RKO (cell line): Measurements from ENCODE around the gene CCDC192.

ENCODE experiments used
- DNase-seq: peaks from one replicate; pipeline ENCODE4 v3.0.0-alpha.2; 2016; ENCODE audit warnings: low spot score

CCDC192 gene

DNA sequence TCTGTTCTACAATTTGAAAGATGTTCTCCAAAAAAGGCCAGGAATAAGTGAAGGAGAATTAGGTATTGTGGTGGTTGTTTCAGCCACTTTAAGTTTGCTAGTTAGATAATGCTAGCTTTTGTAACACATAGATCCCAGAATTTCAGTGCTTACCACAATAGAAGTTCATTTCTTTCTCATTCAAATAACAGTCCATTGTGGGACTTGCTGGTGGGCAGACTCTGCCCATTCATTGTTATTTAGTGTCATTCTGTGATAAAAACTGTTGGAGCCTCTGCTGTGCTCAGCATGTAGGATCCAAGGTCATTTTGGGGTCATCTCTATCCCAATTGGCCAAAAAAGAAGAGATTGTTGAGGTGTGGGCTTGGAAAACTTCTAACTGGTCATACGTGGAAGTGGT lies 106.8 kb downstream of the CCDC192 start:
- no peak for DNase-seq

DNA sequence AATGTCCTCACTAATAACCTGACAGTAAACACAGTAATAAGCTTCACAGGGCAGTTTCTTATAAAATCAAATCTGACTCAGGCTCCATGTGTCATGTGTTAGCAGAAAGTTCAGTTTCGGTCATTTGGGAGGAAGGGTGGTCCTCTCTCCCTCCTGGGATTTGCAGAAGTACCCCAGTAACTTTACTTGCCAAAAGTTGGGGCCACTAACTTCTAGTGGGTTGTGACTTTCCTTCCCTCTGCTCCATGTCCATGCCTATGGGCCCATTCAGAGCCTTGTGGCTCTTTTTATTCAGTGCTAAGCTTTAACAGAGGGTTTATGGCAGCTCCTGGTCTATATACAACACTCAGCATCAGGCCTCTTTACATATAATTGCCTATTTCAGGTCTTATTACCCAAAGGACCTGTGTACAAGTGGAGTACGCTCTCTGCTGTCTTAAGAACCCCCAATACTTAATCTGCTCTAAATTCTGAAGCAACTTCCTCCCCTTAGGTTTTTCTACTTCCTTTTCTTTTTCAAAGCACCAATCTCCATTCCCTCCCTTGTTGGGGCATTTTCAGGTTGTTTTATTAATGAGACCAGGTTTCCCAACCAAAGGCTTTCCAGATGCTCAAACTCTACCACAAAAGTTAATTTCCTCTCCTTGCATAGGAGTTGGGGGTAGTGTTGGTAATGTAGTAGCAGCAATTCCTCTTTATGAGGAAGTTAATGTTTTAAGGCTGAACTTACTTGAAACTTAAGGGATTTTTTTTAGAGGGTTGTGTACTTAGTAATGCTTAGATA lies 107.7 kb downstream of the CCDC192 start:
- DNase-seq = no peak

DNA sequence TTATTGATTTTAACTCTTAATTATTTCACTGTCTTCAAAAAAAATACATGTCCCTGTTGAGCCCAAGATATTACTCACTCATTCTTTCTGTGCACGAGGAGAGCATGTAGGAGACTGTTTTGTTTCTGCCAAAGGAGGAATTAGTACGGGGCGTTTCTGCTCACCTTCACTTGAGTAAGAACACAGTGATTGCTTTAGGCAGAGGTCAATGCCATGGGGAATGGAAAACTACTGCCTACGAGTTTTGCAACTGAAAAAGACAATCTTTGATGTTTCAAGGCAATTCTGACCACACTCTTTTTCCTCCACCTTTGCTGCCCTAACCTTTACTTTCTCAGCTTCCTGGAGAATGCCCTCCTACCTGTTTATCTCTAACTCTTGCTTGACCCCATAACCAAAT lies 109.4 kb downstream of the CCDC192 start:
- no peak for DNase-seq

DNA sequence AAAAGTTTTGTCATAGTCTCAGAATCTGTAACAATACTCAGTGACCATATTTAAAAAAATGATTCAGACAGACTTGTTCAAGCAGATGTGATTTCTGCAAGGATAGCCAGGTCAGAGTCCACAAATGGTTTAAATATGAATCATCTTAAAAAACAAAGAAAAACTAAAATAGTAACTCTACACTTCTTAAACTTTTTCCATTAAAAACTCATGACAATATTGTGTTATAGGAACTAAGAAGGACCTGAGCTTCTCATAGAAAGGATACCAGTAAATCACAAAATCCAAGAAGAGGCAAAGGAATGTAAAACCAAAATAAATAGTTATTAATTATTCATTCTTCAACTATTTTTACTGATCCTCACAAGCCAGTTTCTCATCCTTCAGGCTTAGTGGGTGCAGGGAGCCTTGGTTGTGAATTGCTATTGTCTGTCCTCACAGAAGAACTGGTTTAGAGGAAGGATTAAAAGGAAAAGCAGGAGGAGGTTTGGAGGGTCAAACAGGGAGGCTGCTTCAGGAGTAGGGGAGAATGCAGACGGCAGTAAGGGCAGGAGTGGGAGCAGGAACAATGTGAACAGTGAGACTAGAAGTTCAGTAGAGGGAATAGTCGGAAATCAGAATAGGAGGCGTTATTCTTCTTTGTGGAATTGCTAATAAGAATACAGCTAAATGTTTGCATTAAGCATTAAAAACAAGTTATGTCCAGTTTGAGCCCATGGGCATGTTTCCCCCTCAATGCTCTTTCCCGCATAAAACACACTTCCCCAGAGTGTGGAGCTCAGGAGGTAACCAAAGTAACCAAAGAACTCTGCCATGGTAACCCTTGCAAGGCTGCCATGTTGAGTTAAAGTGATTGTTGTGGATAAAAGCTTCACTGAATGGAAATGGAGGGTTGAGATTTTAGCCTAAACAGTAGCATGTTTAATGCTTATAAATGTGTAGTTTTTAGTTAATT lies 110.7 kb downstream of the CCDC192 start:
- DNase-seq = peak; percentile 35

DNA sequence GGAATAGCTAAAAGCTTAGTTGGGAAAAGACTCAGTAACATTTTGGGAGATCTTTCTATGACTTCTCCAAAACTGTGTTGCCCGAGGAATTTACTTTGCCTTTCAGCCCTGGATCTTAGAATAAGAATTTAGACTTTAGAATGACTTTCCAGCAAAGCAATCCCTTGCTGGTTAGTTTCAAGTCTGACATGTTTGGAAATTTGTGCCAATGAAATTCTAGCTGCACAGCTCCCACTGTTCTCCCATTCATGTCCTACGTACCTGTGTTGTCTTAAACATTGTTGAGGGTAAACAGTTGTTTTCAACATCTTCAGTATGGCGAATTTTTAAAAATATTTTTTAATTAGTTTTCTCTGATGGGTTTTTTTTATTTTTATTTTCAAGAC lies 111.4 kb downstream of the CCDC192 start:
- DNase-seq = no peak

DNA sequence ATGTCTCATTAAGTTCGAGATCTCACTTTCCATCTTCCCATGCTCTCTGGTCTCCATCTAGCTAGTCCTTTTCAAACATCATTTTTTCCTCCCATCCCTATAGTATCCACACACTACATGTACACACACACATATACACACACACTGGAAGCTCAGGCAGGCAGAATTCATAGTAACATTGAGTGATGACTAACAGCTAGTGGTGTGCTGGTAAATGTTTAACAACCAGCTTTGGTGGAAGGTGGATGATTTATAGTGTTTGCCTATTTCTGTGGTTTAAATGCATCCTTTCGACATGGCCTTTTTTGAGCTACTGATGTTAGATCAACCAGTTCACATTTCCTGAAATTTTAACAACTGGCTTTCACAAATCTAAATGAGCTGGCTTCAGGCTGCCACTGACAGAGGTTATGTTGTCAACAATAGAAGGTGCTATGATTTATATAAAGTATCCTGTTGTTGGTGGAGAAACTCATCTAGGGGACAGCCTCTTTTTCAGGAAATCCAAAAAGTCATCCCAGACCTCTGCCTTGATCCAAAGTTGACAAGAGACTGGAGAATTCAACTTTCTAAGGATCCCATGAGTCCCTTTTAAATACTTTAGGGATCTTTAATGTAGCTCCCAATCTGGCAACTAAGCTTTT lies 117.8 kb downstream of the CCDC192 start:
- no peak for DNase-seq

DNA sequence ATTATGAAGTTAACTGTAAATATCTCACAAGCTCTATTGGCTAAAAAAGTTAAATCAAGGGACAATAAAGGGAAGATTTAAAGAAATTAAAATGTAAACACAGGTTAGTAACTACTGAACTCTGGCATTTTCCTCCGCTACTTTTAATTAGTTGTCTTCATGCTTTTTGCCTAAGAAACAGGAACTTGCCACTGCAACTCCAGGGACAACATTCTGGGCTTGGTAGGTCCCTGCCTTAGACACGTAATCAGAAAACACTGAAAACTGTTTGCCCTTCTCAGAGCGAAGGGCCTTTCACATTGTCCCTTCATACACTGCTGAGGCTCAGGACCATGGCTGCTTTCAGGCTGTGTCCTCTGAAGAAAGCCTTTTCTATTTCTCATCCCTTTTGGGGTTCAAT lies 118.7 kb downstream of the CCDC192 start:
- DNase-seq = no peak

DNA sequence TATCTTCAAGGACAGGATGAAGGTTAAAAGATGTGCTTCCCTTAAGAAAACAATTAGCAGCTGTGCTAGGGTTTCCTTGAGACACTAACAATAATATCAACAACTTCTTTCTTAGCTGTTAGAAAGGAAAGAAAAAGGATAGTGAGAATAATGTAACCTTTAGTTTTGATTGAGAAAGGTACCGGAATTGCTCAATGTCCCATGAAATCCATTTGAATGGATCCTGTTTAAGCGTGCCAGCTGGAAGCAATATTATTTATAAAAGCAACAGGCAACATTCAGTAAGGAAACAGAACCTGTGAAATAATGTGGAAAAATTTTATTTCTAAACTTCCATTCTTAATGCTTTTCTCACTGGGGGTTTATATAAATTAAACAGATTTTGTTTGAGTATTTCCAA lies 120.9 kb downstream of the CCDC192 start:
- no peak for DNase-seq

DNA sequence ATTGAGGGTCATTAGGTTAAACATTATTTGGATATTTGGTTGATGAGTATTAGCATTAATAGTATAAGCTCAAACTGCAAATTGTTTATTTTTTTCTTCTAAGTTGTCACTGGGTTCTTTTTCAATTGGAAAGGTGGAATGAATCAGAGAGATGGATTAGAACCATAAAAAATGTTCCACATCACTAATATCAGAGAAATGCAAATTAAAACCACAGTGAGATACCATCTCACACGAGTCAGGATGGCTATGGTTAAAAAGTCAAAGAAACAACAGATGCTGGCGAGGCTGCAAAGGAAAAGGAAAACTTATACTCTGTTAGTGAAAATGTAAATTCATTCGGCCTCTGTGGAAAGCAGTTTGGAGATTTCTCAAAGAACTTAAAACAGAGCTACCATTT lies 122.8 kb downstream of the CCDC192 start:
- DNase-seq = no peak

DNA sequence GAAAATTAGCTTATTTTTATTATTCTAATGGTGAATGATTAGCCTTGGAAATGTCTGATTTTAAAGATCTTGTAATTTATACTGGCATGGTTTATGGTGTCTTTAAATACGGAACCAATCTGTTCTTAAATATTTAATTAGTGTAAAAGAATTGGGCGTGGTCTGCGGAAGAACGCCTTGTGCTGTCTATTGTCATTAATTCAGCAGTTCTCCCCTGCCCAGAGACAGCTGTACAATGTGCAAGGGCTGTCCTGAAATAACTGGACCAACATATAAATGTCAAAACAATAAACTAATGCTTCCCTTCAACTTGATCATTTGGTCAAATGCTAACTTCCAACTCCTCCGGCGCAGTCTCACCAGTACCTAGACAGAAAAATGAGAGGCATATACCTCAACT lies 124.3 kb downstream of the CCDC192 start:
- DNase-seq = no peak

DNA sequence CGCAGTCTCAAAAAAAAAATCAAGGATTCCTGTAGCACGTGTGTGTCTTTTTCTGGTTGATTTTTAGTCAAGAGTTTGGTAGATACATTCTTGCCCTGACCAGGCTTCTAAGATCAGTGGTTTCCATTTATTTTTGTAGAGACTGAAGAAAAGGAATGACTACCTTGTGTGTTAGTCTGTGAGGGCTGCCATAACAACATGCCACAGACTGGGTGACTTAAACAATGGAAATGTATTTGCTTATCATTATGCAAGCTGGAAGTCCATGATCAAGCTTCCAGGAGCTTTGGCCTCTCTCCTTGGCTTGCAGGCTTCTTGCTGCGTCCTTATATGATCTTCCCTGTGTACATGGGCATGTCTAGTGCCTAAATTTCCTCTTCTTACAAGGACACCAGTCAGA lies 127.0 kb downstream of the CCDC192 start:
- no peak for DNase-seq

DNA sequence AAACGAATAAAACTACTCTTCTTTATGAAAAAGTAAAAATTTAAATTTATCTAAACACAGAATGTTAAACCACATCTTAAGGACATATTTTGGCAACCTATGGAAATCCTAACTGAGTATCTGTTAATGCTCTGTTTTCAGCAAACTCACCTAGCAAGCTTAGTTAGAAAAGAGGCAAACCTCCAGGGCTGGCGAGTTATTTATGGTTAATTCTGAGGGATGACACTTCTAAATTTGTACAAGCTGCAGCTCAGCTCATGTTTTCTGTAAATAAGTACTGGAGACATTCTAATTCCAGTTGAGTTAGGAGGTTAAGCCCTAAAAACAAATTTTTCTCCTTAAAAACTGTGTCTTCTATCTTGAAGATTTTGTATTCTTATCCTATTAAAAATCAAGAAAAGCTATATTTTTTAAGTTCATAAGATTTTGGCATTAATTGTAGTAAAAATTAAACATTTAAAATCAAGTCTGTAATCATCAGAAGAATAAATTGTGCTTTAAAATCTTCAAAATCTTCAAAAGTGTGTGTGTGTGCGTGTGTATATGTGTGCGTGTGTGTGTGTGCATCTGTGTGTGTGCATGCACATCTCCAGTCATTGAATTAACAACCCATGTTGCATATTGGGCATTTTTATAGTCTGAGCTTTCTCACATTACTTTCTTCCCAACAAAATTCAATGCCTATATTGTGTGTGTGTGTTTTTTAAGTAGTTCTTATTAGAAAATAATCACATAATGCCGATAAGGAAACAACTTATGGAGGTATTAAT lies 127.8 kb downstream of the CCDC192 start:
- DNase-seq = no peak

DNA sequence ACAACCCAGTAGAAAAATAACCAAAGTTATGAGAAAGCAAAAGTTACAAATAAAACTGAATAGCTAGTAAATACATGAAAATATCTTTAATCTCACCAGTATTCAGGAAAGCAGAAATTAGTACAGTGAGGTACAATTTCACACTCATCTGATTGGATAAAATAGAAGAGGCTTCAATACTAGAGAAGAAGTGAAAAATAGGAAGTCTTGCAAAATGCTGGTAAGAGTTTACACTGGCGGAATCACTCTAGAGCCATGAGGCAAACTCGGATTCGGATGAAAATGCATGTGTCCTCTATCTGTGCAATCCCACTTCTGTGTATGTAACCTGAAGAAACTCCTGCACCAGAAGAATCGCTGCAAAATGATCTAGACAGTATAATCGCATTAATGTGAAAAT lies 128.9 kb downstream of the CCDC192 start:
- no peak for DNase-seq

DNA sequence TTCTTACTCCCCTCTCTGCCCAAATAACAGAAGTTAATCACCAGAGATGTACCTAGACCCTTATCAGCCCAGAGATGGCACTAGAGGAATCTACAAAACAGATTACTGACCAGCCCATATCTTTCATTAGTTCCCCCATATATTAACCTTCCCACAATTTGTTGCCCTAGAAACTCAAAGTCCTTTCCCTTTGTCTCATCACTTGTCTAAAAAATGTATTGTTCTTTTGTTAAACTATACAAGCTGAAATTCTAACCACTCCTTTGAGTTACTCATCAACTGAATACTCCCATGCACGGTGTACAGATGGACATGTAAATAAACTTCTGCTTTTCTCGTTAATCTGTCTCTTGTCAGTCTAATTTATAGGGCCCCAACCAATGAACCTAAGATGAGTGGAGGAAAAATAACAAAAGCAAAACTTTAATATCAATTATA lies 130.9 kb downstream of the CCDC192 start:
- DNase-seq = no peak

DNA sequence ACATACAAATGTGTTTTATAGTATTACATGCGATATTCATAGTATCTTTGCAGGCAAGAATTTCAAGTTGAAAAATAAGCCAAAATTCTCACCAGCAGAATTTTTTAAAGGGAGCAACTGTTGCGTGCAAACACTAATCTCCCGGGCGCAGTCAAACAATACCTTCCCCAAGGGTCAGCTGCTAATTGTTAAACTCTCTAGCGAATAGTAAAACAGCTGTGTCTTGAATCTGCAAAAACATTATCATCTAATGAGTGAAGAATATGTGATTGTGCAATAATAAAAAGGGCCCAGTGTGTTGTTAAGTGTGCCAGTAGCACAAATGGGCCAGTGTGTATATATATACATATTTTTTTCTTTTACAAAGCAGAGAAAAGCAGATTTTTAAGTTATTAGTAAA lies 131.4 kb downstream of the CCDC192 start:
- no peak for DNase-seq

DNA sequence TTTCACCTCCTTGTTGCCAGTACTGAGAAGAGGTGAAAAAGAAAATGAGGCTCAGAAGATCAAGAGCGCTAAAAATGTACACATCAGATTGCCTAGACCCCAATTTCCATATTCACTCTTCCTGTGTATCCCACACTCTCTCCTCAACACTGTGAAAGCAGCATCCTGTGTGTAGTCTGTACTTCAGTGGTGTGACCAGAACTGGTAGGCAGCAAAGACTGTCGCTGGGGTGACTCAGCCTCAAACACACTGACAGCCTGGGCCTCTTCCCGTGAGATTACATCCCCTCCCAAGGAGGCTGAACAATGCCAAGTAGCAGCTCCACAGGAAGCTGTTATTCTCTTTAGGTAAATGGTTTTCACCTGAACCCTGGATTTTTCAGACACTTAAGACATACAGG lies 135.5 kb downstream of the CCDC192 start:
- peak; percentile 48 for DNase-seq

DNA sequence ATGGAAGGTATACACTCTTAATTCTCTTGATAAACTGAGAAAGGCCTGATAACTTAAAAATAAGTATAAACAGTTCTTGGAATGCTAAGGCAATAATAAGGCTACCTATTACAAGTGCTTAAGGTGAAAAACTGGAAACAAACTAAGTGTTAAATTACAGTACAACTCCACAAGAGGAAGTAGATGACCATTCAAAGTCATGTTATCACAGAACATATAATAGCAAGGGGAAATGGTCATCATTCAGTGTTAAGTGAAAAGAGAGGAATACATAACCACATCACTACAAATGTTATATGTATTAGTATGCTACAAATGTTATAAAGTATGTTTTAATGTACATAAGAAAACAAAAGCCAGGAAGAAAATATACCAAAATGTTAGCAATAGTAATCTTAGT lies 135.9 kb downstream of the CCDC192 start:
- no peak for DNase-seq

DNA sequence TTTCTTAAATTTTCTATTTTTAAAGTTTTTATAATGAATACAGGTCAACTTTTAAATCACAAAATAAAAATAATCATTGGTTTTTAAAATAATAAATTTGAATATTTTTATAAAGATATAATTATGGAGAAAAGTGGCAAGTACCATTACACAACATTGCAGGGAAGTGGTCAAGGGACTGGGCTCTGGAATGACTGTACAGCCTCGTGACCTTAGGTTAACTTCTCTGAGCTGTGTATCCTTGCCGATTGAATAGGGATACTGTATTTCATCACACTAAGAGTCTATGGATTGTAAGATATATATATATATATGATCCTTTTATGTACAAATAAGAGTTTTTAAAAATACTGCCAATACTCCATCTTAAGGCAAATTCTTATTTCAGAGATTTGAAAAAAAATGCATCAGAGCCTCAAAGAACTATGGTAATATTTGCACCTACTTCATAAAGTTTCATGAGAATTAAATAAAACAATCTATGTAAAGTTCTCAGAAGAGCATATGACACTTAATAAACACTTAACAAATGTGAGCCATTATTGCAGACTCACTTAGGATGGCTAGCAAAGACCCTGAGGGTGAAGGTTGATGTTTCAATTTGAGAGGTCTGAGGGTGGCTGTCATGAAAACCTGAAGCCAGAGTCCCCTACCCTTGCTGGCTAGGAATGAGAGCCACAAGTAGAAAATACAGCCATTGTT lies 136.5 kb downstream of the CCDC192 start:
- no peak for DNase-seq

DNA sequence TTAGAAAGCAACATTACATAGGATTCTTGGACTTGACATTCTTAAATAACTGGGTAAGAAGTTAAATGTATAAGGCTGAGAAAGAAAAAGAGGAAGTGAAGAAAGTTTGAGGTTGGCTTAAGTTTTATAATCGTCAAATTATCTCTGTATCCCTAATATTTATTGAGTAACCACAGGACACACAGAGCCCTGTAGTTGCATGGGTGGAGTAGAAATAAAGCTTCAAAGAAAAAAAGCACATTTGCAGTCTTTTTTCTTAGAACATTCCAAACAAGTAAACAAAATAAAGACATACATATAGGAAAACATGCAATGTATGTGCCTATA lies 137.0 kb downstream of the CCDC192 start:
- no peak for DNase-seq

DNA sequence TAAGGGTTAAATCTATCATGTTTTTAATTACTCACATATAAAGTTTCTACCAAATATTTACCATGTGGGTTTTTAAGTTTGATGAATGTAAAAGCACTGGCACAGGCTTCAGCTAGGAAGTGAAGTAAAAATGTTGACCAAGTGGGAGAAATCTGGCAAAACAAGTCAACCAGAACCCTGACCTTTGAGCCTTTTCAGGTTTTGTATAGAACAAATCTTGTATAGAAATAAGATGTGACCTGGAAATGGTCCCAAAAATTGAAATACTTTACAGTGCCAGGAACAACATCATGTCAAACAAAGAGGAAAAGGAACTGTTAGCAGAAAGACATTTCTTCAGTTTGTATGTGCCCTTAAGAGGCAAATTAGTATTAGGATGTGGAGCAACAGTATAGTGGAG lies 137.6 kb downstream of the CCDC192 start:
- no peak for DNase-seq

DNA sequence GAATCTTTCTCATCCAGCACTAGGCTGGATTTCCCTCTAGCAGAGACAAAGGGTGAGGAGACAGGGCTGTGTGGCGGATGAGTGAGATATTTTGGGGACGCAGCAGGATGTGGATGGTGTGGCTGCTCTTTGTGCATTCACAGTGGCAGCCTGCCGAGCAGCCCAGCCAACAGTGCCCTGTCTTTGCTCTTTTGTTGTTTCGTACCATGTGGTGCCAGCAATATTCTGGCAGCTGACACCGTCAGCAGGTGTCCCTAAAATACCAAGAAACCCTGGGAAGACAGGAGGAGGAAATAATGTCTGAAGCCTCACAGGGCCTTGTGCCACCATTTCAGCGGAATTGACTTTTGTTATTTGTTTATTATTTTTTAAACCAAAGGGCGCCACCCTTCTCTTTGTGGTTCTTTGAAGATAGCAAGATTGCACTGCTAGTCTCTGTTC lies 141.4 kb downstream of the CCDC192 start:
- no peak for DNase-seq
